ENCODE results near the gene PRRT2.

The PRRT2 gene

DNA sequence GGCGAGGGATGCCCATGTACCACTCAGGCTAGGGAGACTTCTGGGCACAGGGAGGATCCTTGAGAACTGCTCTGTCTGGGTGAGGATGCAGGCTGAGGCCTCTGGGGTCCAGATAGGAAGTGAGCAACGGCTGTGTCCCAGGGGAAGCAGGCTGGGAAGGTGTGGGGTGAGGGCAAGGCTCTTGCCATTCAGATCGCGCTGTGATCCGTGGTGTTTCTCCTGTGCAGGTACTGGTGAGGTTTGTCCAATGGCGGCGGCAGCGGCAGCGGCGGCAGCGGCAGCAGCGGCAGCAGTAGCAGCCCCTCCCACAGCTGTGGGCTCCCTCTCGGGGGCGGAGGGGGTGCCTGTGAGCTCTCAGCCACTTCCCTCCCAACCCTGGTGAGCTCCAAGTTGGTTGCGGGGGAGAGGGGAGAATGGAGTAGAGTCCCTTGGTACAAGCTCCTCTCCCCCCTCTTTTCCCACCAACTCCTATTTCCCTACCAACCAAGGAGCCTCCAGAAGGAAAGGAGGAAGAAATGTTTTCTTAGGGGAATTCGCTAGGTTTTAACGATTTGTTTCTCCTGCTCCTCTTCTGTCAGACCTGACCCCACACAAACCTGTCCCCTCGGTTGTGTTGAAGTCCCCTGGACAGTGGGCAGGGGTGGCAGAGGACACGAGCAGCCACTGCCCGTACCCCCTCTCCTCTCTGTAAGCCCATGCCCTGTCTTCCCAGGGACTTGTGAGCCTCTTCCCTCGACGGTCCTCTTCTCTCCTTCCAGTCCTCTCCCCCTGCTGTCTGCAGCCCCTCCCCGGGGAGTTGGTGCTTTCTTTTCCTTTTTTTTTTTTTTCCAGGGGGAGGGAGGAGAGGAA lies 1.9 kb upstream of the PRRT2 start:
- peak in 21 of 42 donors; percentile 26 to 73 (median 53) for DNase-seq
- intact Hi-C loops (cut with DNase I) = loop anchor here (10.0 kb wide), 2 partner anchors 115 to 185 kb away; partner anchors contain the start of genes HIRIP3, INO80E and KCTD13

DNA sequence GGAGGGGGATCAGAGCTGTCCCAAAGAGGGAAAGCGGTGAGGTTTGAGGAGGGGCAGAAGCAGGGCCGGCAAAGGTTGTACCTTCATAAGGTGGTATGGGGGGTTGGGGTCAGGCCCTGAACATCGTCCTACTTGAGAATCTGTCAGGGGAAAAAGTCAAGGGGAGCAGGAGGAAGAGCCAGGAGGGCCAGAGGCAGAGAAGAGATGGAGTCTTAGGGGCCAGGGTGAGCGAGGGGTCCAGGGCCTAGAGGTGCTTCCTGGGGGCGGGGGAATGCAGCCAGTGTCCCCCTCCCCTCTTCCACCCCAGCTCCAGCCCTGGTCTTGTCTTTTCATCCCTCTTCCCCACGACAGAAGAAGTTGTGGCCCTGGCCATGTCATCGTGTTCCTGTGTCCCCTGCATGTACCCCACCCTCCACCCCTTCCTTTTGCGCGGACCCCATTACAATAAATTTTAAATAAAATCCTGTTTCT lies 1.3 kb upstream of the PRRT2 start:
- intact Hi-C loops (cut with DNase I) = loop anchor here (10.0 kb wide), 2 partner anchors 114 to 184 kb away; partner anchors contain the start of genes HIRIP3, INO80E and KCTD13
- DNase-seq = no peak

DNA sequence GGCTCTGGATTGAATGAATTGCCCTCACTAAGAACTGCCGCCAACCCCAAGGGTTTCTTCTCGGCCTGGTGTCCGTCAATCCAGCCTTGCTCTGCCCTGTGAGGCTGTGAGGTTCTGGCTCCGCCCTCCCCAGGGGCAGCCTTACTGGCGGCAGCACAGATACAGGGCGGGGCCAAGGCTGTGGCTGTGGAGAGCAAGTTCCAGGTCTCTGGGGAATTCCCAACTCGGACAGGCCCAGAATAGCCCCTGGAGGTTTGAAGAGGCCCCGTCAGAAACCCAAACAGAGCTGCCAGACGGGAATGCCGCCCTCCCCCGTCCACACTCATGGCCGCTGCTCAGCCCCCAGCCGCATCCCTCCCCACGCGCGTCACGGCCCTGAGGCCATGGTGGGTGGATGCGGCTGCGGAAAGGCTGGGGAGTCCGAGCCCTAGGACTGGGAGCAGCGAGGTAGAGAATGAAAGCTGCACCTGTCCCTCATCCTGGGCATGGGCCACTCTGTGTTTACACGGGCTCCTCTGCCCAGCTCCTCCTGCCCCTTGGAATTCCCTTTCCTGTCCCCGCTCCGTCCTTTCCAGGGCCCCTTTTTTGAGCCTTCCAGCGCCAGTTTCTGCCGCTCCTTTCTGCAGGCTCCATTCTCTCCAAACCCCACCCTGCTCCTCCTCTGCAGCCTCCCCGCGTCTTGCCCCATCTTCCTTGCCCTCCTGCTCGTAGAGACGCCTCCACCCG lies 660 bp upstream of the PRRT2 start:
- intact Hi-C loops (cut with DNase I) = loop anchor here (10.0 kb wide), 2 partner anchors 113 to 183 kb away; partner anchors contain the start of genes HIRIP3, INO80E and KCTD13

DNA sequence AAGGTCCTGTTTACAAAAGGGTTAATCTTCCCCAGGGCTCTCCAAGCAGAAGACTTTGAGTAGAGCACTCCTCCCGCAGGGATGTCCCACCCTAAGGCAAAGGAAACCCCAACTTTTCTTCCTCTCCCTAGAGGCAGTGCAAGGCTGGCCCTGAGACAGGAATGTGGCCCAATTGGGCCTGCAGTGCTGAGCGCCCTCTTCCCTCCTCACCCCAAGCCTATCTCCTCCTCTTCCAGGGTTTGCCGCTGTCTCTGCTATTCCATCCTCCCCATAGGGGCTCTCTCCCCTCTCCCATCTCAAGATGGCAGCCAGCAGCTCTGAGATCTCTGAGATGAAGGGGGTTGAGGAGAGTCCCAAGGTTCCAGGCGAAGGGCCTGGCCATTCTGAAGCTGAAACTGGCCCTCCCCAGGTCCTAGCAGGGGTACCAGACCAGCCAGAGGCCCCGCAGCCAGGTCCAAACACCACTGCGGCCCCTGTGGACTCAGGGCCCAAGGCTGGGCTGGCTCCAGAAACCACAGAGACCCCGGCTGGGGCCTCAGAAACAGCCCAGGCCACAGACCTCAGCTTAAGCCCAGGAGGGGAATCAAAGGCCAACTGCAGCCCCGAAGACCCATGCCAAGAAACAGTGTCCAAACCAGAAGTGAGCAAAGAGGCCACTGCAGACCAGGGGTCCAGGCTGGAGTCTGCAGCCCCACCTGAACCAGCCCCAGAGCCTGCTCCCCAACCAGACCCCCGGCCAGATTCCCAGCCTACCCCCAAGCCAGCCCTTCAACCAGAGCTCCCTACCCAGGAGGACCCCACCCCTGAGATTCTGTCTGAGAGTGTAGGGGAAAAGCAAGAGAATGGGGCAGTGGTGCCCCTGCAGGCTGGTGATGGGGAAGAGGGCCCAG lies 1.0 kb downstream of the PRRT2 start:
- intact Hi-C loops (cut with DNase I) = loop anchor here (10.0 kb wide), 2 partner anchors 112 to 182 kb away; partner anchors contain the start of genes HIRIP3, INO80E and KCTD13
- DNase-seq = peak in 6 of 42 donors; percentile 22 to 51 (median 28)

More for the DNA sequence above, 660 bp upstream of the PRRT2 start:
- DNase-seq = peak; percentile 85 to 98 (median 94)

DNA sequence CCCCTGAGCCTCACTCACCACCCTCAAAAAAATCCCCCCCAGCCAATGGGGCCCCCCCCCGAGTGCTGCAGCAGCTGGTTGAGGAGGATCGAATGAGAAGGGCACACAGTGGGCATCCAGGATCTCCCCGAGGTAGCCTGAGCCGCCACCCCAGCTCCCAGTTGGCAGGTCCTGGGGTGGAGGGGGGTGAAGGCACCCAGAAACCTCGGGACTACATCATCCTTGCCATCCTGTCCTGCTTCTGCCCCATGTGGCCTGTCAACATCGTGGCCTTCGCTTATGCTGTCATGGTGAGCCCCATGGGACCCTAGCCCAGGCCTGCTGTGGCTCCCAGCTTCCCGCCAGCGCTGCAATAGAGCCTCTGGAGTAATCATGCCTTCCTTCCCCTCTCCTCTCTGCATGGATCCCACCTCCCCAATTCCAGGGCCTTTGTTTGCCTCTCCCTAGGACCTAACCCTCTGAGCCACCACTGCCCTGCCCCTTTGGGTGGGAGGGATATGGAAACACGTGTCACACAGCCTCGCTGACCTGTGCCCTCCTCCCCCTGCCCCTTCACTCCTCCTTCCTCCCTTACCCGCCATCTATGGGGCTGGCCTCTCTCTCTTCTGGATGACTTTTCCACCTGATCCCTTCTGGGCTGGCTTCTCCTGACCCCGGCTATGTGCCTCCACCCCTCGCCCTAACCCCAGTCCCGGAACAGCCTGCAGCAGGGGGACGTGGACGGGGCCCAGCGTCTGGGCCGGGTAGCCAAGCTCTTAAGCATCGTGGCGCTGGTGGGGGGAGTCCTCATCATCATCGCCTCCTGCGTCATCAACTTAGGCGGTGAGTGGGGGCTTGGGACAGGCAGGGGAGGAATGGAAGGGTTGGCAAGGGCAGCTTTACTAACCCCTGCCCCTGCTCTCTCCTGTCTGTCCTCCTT lies 1.9 kb downstream of the PRRT2 start:
- DNase-seq = no peak
- intact Hi-C loops (cut with DNase I) = loop anchor here (10.0 kb wide), 2 partner anchors 111 to 181 kb away; partner anchors contain the start of genes HIRIP3, INO80E and KCTD13

DNA sequence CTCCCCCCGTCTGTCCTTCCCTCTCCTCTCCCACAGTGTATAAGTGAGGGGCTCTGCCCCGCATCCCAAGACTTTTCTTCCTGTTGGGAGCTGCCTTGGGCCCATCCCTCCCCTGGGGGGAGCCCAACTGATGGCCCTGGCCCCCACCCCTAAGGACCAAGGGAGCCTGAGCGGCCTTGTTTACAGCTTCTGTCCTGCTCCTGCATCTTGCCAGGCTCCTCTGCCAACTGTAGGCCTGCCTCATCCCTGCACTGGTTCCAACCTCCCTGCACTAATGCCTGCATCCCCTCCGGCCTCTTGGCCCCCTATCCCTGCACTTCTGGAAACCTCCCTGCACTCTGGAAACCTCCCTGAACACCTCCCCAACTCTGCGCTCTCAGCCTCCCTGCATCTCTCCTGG lies 2.6 kb downstream of the PRRT2 start:
- intact Hi-C loops (cut with DNase I) = loop anchor here (10.0 kb wide), 2 partner anchors 110 to 180 kb away; partner anchors contain the start of genes HIRIP3, INO80E and KCTD13
- peak in 1 of 42 donors; percentile 21 for DNase-seq

DNA sequence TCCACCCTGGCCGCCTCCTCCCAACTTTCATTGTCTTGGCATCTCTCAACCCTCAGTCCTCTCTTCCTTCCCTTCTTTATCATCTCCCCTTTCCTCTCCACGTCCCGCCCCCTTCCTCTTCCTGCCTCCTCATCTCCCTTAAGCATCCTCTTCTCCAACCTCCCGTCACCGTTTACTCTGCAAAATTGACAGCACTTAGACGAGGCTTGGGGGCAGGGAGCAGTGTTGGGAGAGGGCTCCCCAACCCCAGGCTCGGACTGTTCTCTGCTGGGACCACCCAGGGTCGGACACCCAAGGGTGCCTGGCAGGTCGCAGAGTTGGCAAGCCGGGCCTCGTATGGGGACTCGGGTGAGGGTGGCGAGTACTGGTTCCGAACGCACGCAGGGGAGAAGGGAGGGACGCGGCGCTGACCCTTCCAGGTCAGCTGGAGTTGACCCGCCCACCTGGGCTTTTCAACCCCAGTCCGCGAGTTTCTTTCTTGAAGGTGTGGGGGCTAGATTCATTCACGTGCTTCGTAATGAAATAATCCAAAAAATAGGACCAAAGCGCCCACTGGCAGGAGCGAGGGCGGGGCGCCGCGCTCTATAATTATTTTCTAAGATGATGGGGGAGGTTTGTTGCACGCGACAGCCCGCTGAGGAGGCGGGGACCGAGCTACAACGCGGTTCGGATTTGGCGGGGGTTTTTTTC lies 3.2 kb downstream of the PRRT2 start:
- intact Hi-C loops (cut with DNase I) = loop anchor here (10.0 kb wide), 2 partner anchors 110 to 180 kb away; partner anchors contain the start of genes HIRIP3, INO80E and KCTD13
- DNase-seq = peak in 24 of 42 donors; percentile 25 to 69 (median 58)

DNA sequence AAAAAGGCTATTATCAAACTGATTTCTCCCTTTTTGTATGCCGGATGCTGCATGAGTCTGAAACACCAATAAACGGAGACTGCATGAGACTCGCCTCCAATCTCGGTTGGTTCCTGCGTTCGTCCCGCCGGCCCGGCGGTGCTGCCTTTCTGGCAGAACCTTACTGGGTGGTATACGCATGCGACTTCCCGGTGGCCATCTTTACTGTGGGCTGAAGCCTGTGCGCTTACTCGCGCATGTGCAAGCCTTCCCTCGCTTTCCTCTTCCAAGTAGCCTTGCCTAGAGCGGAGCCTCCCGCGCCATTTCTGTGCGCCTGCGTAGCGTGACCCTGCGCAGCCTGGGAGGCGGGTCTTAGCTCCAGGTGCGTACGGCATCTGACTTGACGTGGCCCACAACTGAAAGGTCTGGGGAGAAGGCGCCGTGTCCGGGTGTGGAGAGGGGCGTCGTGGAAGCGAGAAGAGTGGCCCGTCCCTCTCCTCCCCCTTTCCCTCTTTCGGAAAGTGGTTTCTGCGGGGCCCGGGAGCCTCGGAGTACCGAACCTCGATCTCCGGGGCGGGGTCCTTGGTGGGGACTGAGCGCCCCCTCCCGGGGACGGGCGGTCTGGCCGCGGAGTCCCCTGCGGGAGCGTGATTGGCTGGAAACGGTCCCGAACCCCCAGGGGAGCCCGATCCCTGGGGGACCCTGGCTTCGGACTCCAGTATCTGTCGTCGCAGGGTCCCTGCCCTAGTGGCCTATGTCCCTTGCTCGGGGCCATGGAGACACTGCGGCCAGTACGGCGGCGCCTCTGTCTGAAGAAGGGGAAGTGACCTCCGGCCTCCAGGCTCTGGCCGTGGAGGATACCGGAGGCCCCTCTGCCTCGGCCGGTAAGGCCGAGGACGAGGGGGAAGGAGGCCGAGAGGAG lies 4.0 kb downstream of the PRRT2 start, which contains the start of gene PAGR1:
TSS of gene PAGR1 (plus strand) at position 360 of the 901 bp plus-strand sequence. CDS start at position 734, 374 bp downstream.
- intact Hi-C loops (cut with DNase I) = loop anchor here (10.0 kb wide), 2 partner anchors 109 to 179 kb away; partner anchors contain the start of genes HIRIP3, INO80E and KCTD13

DNA sequence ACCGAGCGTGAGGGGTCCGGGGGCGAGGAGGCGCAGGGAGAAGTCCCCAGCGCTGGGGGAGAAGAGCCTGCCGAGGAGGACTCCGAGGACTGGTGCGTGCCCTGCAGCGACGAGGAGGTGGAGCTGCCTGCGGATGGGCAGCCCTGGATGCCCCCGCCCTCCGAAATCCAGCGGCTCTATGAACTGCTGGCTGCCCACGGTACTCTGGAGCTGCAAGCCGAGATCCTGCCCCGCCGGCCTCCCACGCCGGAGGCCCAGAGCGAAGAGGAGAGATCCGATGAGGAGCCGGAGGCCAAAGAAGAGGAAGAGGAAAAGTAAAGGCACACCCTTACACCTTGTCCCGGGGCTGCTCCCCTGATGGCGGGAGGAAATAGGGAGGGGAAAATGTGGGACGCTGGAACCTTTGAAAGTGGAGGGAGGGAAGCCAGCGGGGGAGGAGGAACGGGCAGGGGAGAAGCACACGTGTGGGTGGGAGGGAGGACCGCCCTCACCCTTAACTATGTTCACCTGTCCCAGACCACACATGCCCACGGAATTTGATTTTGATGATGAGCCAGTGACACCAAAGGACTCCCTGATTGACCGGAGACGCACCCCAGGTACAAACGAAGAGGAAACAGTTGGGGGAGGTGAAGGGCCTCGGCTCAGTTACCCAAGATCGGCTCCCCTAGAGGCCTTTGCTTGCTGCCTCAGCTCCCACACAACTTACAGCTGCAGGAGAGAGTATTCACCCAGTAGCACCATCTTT lies 4.9 kb downstream of the PRRT2 start:
- peak in 36 of 42 donors; percentile 32 to 74 (median 54) for DNase-seq
- intact Hi-C loops (cut with DNase I) = loop anchor here (10.0 kb wide), 2 partner anchors 108 to 178 kb away; partner anchors contain the start of genes HIRIP3, INO80E and KCTD13

More for the DNA sequence above, 4.0 kb downstream of the PRRT2 start, which contains the start of gene PAGR1:
- peak; percentile 92 to 99 (median 98) for DNase-seq

DNA sequence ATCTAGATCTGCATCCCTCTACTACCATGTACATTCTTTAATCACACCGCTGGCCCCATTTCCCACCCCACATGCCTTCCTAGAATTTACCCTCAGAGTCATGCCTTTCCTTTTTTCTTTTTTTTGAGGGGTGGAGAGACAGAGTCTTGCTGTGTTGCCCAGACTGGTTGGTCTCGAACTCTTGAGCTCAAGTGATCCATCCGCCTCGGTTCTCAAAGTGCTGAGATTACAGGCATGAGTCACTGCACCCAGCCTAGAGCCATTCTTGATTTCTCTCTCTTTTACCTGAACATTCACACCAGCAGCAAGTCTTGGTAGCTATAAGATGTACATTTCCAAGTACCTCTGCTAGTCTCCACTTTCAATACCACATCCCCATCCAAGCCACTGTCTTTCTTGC lies 6.1 kb downstream of the PRRT2 start:
- intact Hi-C loops (cut with DNase I) = loop anchor here (10.0 kb wide), 2 partner anchors 107 to 177 kb away; partner anchors contain the start of genes HIRIP3, INO80E and KCTD13
- DNase-seq = no peak

DNA sequence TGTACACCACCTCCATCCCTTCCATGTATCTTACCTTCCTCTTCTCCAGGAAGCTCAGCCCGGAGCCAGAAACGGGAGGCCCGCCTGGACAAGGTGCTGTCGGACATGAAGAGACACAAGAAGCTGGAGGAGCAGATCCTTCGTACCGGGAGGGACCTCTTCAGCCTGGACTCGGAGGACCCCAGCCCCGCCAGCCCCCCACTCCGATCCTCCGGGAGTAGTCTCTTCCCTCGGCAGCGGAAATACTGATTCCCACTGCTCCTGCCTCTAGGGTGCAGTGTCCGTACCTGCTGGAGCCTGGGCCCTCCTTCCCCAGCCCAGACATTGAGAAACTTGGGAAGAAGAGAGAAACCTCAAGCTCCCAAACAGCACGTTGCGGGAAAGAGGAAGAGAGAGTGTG lies 7.5 kb downstream of the PRRT2 start:
- no peak for DNase-seq
- intact Hi-C loops (cut with DNase I) = loop anchor here (10.0 kb wide), 2 partner anchors 105 to 175 kb away; partner anchors contain the start of genes HIRIP3, INO80E and KCTD13

DNA sequence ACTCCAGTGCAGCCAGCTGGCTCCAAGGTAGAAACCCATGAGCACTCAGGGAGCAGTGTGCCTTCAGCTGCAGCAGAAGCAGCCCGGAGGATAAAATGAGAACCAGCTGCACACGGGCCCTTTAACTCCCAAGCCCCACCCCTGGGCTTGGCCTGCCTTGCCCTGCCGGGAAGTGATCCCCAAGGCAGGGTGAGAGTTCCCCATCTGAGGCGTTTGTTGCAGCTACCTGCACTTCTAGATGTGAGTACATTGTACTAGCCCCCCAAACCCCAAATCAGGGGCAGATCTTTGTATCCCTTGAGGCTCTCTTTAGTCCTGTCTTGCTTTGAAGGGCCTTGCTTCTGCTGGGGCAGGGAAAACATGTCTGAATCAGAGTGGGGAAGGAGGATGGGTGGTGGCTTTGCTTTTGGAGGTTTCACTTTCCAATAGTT lies 8.3 kb downstream of the PRRT2 start, which contains the start of gene MVP:
TSS of gene MVP (plus strand) at position 192 of the 431 bp plus-strand sequence. CDS start 10,088 bp downstream, outside the sequence.
- peak in 38 of 42 donors; percentile 37 to 86 (median 67) for DNase-seq
- intact Hi-C loops (cut with DNase I) = loop anchor here (5.0 kb wide), 1 partner anchor 42 kb away; the partner anchor contains the start of gene CDIPT

DNA sequence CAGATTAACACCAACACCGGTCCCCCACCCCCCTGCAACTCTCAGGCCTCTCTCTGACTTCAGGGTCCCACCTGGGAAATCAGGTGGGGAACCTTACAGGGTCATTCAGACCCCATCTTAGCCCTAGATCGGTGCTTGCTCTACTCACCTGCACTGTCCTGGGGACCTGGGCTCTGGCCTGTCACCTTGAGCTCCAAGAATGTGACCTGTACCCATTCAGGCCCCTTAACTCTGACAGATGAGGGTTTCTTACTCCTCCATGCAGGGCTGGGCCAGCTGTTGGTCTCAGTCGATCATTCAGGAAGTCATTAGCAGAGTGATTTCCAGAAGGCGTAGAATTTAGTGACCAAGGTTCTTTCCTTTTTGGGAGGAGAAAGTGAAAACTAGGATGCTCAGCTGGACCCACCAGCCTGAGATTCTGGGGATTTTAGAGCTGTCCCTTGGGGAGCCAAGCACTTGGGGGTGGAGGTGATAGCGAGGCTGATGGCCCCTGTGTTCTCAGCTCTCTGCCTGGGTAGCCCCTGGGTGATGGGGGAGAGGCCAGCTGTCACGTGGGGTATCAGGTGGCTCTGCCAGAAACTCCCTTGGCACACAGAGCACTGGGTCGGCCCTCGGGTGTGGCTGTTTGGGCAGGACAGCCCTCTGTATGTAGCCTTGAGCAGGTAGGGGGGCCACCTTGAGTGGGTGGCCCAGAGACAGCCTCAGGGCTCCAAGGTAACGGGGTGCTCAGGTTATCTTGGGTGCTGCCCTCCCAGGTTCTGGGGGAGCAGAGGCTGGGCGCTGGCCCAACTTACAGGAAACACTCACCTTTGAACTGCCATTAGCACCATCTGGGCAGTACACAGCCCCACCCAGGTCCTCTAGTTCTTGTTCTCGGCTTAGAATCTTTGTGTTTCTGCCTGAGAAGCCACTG lies 9.0 kb downstream of the PRRT2 start:
- peak in 5 of 42 donors; percentile 10 to 64 (median 43) for DNase-seq
- intact Hi-C loops (cut with DNase I) = loop anchor here (5.0 kb wide), 1 partner anchor 41 kb away; the partner anchor contains the start of gene CDIPT
